GM21367 (cell line): ENCODE measurements around the gene FN3K.
A peak's percentile ranks its signal among the peaks of the same experiment; 100 is the strongest.

Source experiments
- ATAC-seq: cut with Tn5 transposase; IDR thresholded peaks from one replicate; pipeline ENCODE4 v1.9.1; 2021; ENCODE audit not compliant: unreplicated experiment

FN3K gene

GRCh38 chr17:82734987-82735866 lies at the start of gene FN3K:
TSS of gene FN3K (plus strand) at chr17:82735615. CDS start at chr17:82735637, 22 bp downstream.
- ATAC-seq, result no peak

- no peak for ATAC-seq
These were observed 48.8 kb upstream of the FN3K start for GRCh38 chr17:82686366-82687324.

- ATAC-seq, result no peak
These were observed 48.0 kb upstream of the FN3K start for GRCh38 chr17:82687375-82687861.

- ATAC-seq, result no peak
These were observed 47.5 kb upstream of the FN3K start for GRCh38 chr17:82687871-82688270.

GRCh38 chr17:82689077-82689476 lies 46.3 kb upstream of the FN3K start:
- no peak for ATAC-seq

- no peak for ATAC-seq
These were observed 44.5 kb upstream of the FN3K start for GRCh38 chr17:82690786-82691489.

- ATAC-seq, result no peak
These were observed 43.7 kb upstream of the FN3K start for GRCh38 chr17:82691714-82692113.

- no peak for ATAC-seq
These were observed 43.1 kb upstream of the FN3K start for GRCh38 chr17:82692268-82692667.

- ATAC-seq, result no peak
These were observed 42.1 kb upstream of the FN3K start for GRCh38 chr17:82693168-82693867.

GRCh38 chr17:82694647-82695046 lies 40.8 kb upstream of the FN3K start:
- no peak for ATAC-seq

- no peak for ATAC-seq
These were observed 39.2 kb upstream of the FN3K start for GRCh38 chr17:82696259-82696658.

- ATAC-seq, result no peak
These were observed 38.3 kb upstream of the FN3K start for GRCh38 chr17:82696916-82697807.

- no peak for ATAC-seq
These were observed 37.7 kb upstream of the FN3K start for GRCh38 chr17:82697808-82698064.

- ATAC-seq, result peak; percentile 90
These were observed 37.1 kb upstream of the FN3K start, which contains the start of gene RAB40B for GRCh38 chr17:82698065-82698973. TSS of gene RAB40B (minus strand) at chr17:82698698. CDS start at chr17:82698596, 102 bp downstream.

GRCh38 chr17:82698974-82699442 lies 36.4 kb upstream of the FN3K start:
- peak; percentile 14 for ATAC-seq

GRCh38 chr17:82699551-82699950 lies 35.9 kb upstream of the FN3K start:
- no peak for ATAC-seq

GRCh38 chr17:82702231-82702927 lies 33.0 kb upstream of the FN3K start:
- no peak for ATAC-seq
